Neural cell (in vitro differentiated cells): ENCODE results near the gene PAOX. TPM values are rescaled to one million over a fixed set of nuclear protein-coding genes. Genes with fewer than 3 reads are reported as not detected.

Experiments
- H2AFZ ChIP-seq: fragments of 200-600, 300-800 bp; sonication (generic), shearing (Covaris generic); 2 replicates; pipeline ENCODE4 v1.6.0; 2014; ENCODE audit warnings: low read depth, mild to moderate bottlenecking, antibody characterized with exemption, low read length, moderate library complexity
- H3F3A ChIP-seq: fragments of 200-600 bp; shearing (Covaris generic); 2 replicates; pipeline ENCODE4 v1.6.1; 2016; ENCODE audit warnings: mild to moderate bottlenecking, moderate library complexity, mixed read lengths, antibody characterized with exemption, low read length; ENCODE audit not compliant: insufficient read depth, poor library complexity, severe bottlenecking
- H3K27ac ChIP-seq: fragments of 200-600, 300-800 bp; sonication (generic), shearing (Covaris generic); 2 replicates; pipeline ENCODE4 v1.5.1; 2014; ENCODE audit warnings: mild to moderate bottlenecking, low read length, moderate library complexity
- H3K27me3 ChIP-seq: fragments of 300-800, 200-600 bp; sonication (generic), shearing (Covaris generic); 2 replicates; pipeline ENCODE4 v1.6.0; 2014; ENCODE audit warnings: mild to moderate bottlenecking, low read depth, low read length, moderate library complexity; ENCODE audit not compliant: insufficient read depth
- H3K36me3 ChIP-seq: fragments of 300-800, 200-600 bp; sonication (generic), shearing (Covaris generic); 2 replicates; pipeline ENCODE4 v1.5.1; 2014; ENCODE audit warnings: mild to moderate bottlenecking, antibody characterized with exemption, low read length, moderate library complexity; ENCODE audit not compliant: insufficient read depth
- H3K4me2 ChIP-seq: fragments of 300-800, 200-600 bp; sonication (generic), shearing (Covaris generic); 2 replicates; pipeline ENCODE4 v1.6.0; 2014; ENCODE audit warnings: mild to moderate bottlenecking, low read length
- H3K4me3 ChIP-seq: fragments of 300-800, 200-600 bp; sonication (generic), shearing (Covaris generic); 2 replicates; pipeline ENCODE4 v1.5.1; 2014; ENCODE audit warnings: mild to moderate bottlenecking, low read length, moderate library complexity
- H3K79me2 ChIP-seq: fragments of 200-600 bp; shearing (Covaris generic); replicated peaks from 2 replicates; pipeline ENCODE4 v1.6.0; 2014; ENCODE audit warnings: mild to moderate bottlenecking, low read length, moderate library complexity; ENCODE audit not compliant: insufficient read depth
- H3K9ac ChIP-seq: fragments of 300-800, 200-600 bp; sonication (generic), shearing (Covaris generic); 2 replicates; pipeline ENCODE4 v1.6.1; 2016; ENCODE audit warnings: mild to moderate bottlenecking, low read length, mixed read lengths
- H3K9me2 ChIP-seq: fragments of 200-600 bp; shearing (Covaris generic); 2 replicates; pipeline ENCODE4 v1.6.1; 2016; ENCODE audit warnings: mild to moderate bottlenecking, low read length, mixed read lengths; ENCODE audit not compliant: insufficient read depth
- H3K9me3 ChIP-seq: fragments of 200-600, 300-800 bp; sonication (generic), shearing (Covaris generic); 2 replicates; pipeline ENCODE4 v1.6.1; 2016; ENCODE audit warnings: mild to moderate bottlenecking, mixed run types, low read length, moderate library complexity, mixed read lengths
- H4K20me1 ChIP-seq: fragments of 200-600 bp; shearing (Covaris generic); 2 replicates; pipeline ENCODE4 v1.6.1; 2016; ENCODE audit warnings: mild to moderate bottlenecking, mixed run types; ENCODE audit not compliant: insufficient read depth
- EP300 ChIP-seq: fragments of 450-650 bp; conservative IDR thresholded peaks from 2 replicates; pipeline ENCODE4 v1.6.1; 2014; ENCODE audit warnings: antibody characterized with exemption, mild to moderate bottlenecking, moderate library complexity; ENCODE audit not compliant: poor library complexity, severe bottlenecking
- EZH2 ChIP-seq: fragments of 200-600, 300-800 bp; shearing (Covaris generic), sonication (generic); IDR thresholded peaks from 2 replicates; pipeline ENCODE4 v1.6.1; 2014; ENCODE audit warnings: antibody characterized with exemption, low read length, borderline replicate concordance, mild to moderate bottlenecking; ENCODE audit not compliant: insufficient read depth, poor library complexity, severe bottlenecking
- MXI1 ChIP-seq: fragments of 450-650 bp; conservative IDR thresholded peaks from 2 replicates; pipeline ENCODE4 v1.6.1; 2014; ENCODE audit warnings: antibody characterized with exemption, mild to moderate bottlenecking; ENCODE audit not compliant: poor library complexity, severe bottlenecking
- POLR2AphosphoS5 ChIP-seq: IDR thresholded peaks from 2 replicates; pipeline ENCODE4 v1.6.1; 2012
- RAD21 ChIP-seq: fragments of 450-650 bp; conservative IDR thresholded peaks from 2 replicates; pipeline ENCODE4 v1.6.1; 2014; ENCODE audit warnings: antibody characterized with exemption, mild to moderate bottlenecking, moderate library complexity
- SMC3 ChIP-seq: fragments of 450-650 bp; conservative IDR thresholded peaks from 2 replicates; pipeline ENCODE4 v1.6.1; 2014; ENCODE audit warnings: antibody characterized with exemption, mild to moderate bottlenecking, moderate library complexity; ENCODE audit not compliant: poor library complexity
- TAF1 ChIP-seq: IDR thresholded peaks from 2 replicates; pipeline ENCODE4 v1.6.1; 2012; ENCODE audit warnings: low read depth
- polyA plus RNA-seq: library from polyadenylated mRNA; depleted of rRNA; stranded (reverse); fragments of >200 nt; gene quantifications from 2 replicates; pipeline ENCODE4 v1.2.3, GENCODE V29; 2014
- TF ChIP-seq, protein P1 (sequence below): IDR thresholded peaks from 2 replicates; pipeline ENCODE4 v1.6.1; 2012; ENCODE audit warnings: borderline replicate concordance
- TF ChIP-seq, protein P2 (sequence below): fragments of 450-650 bp; IDR thresholded peaks from 2 replicates; pipeline ENCODE4 v1.5.1; 2014; ENCODE audit warnings: antibody characterized with exemption, mild to moderate bottlenecking, moderate library complexity; ENCODE audit not compliant: poor library complexity, severe bottlenecking

Gene PAOX
- polyA plus RNA-seq, 1 donor from 2014 or later = 3.0 TPM

GRCh38 chr10:133351408-133352318 is 27.4 kb upstream of the PAOX start:
- H3K9me3 ChIP-seq = no peaks in the 10 kb centered on the region
- H4K20me1 ChIP-seq = no peaks in the 10 kb centered on the region
- no peaks in the 10 kb centered on the region for H3K79me2 ChIP-seq
- H3K36me3 ChIP-seq = no peaks in the 10 kb centered on the region
- H3K4me3 ChIP-seq = no peak overlapping the region
- H3K27me3 ChIP-seq = no peaks in the 10 kb centered on the region
- H3K9ac ChIP-seq = no peak overlapping the region
- no peak for TF ChIP-seq SMC3
- TF ChIP-seq, protein P1, sequence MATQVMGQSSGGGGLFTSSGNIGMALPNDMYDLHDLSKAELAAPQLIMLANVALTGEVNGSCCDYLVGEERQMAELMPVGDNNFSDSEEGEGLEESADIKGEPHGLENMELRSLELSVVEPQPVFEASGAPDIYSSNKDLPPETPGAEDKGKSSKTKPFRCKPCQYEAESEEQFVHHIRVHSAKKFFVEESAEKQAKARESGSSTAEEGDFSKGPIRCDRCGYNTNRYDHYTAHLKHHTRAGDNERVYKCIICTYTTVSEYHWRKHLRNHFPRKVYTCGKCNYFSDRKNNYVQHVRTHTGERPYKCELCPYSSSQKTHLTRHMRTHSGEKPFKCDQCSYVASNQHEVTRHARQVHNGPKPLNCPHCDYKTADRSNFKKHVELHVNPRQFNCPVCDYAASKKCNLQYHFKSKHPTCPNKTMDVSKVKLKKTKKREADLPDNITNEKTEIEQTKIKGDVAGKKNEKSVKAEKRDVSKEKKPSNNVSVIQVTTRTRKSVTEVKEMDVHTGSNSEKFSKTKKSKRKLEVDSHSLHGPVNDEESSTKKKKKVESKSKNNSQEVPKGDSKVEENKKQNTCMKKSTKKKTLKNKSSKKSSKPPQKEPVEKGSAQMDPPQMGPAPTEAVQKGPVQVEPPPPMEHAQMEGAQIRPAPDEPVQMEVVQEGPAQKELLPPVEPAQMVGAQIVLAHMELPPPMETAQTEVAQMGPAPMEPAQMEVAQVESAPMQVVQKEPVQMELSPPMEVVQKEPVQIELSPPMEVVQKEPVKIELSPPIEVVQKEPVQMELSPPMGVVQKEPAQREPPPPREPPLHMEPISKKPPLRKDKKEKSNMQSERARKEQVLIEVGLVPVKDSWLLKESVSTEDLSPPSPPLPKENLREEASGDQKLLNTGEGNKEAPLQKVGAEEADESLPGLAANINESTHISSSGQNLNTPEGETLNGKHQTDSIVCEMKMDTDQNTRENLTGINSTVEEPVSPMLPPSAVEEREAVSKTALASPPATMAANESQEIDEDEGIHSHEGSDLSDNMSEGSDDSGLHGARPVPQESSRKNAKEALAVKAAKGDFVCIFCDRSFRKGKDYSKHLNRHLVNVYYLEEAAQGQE = no peak
- TF ChIP-seq, protein P2, sequence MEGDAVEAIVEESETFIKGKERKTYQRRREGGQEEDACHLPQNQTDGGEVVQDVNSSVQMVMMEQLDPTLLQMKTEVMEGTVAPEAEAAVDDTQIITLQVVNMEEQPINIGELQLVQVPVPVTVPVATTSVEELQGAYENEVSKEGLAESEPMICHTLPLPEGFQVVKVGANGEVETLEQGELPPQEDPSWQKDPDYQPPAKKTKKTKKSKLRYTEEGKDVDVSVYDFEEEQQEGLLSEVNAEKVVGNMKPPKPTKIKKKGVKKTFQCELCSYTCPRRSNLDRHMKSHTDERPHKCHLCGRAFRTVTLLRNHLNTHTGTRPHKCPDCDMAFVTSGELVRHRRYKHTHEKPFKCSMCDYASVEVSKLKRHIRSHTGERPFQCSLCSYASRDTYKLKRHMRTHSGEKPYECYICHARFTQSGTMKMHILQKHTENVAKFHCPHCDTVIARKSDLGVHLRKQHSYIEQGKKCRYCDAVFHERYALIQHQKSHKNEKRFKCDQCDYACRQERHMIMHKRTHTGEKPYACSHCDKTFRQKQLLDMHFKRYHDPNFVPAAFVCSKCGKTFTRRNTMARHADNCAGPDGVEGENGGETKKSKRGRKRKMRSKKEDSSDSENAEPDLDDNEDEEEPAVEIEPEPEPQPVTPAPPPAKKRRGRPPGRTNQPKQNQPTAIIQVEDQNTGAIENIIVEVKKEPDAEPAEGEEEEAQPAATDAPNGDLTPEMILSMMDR = no peak
- TF ChIP-seq POLR2AphosphoS5 = no peak
- no peak for TF ChIP-seq RAD21
- TF ChIP-seq MXI1 = no peak
- TF ChIP-seq TAF1 = no peak
- TF ChIP-seq EP300 = no peak
- no peak for TF ChIP-seq EZH2
- H3K27ac ChIP-seq = no peak overlapping the region
- H3F3A ChIP-seq = no peaks in the 10 kb centered on the region
- H3K4me2 ChIP-seq = no peak overlapping the region
- H2AFZ ChIP-seq = no peak overlapping the region
- no peaks in the 10 kb centered on the region for H3K9me2 ChIP-seq

GRCh38 chr10:133353202-133353959 is 25.7 kb upstream of the PAOX start:
- H3K27ac ChIP-seq = no peak overlapping the region

More at GRCh38 chr10:133353202-133353959, 25.7 kb upstream of the PAOX start:
- Histone ChIP-seq H3K79me2 (no peaks in the 10 kb centered on the region), H3F3A (no peaks in the 10 kb centered on the region), H3K4me3 (no peak overlapping the region), H4K20me1 (no peaks in the 10 kb centered on the region), H3K9me2 (no peaks in the 10 kb centered on the region), H3K9ac (no peak overlapping the region), H2AFZ (no peak overlapping the region), H3K9me3 (no peaks in the 10 kb centered on the region), H3K27me3 (no peaks in the 10 kb centered on the region), H3K36me3 (no peaks in the 10 kb centered on the region), H3K4me2 (no peak overlapping the region)
- TF ChIP-seq EZH2 = no peak
- TF ChIP-seq, protein P2 = no peak
- no peak for TF ChIP-seq TAF1
- TF ChIP-seq RAD21 = no peak
- TF ChIP-seq SMC3 = no peak
- no peak for TF ChIP-seq POLR2AphosphoS5
- TF ChIP-seq EP300 = no peak
- no peak for TF ChIP-seq MXI1
- TF ChIP-seq, protein P1 = no peak
